Heart left ventricle (tissue), 16 donors: ENCODE results near the gene PRRT4. TPM values are rescaled to one million over a fixed set of nuclear protein-coding genes. Genes with fewer than 3 reads are reported as not detected.
A peak's percentile ranks its signal among the peaks of the same experiment; 100 is the strongest.

Source experiments
- ATAC-seq, 4 donors: fragments of 200-7000 bp; cut with Tn5 transposase; one replicate each; pipeline ENCODE4 v1.9.1; 2020 to 2022; ENCODE audit warnings: moderate library complexity in 4 of 4, mild to moderate bottlenecking in 3 of 4, moderate number of reproducible peaks in 1 of 4
- DNase-seq, 5 donors: peaks; one replicate each; pipeline ENCODE4 v3.0.0-alpha.2; 2020
- H3K27ac ChIP-seq, 12 donors: fragments of 200-600 bp; sonication (generic) in 4 of 12; one replicate each; pipeline versions ENCODE4 v1.5.0 to v1.8.0; 2016 to 2022; ENCODE audit warnings: mild to moderate bottlenecking in 2 of 12
- H3K27me3 ChIP-seq, 9 donors: fragments of 200-600 bp; sonication (generic) in 2 of 9; one replicate each; pipeline versions ENCODE4 v1.5.1 to v1.8.0; 2016 to 2022; ENCODE audit warnings: mild to moderate bottlenecking in 3 of 9
- H3K36me3 ChIP-seq, 9 donors: fragments of 200-600 bp; sonication (generic) in 2 of 9; one replicate each; pipeline versions ENCODE4 v1.5.0 to v1.8.0; 2018 to 2022; ENCODE audit warnings: mild to moderate bottlenecking in 2 of 9
- H3K4me1 ChIP-seq, 12 donors: fragments of 200-600 bp; sonication (generic) in 4 of 12; one replicate each; pipeline versions ENCODE4 v1.5.0 to v1.8.0; 2016 to 2022; ENCODE audit warnings: mild to moderate bottlenecking in 3 of 12
- H3K4me3 ChIP-seq, 12 donors: fragments of 200-600 bp; sonication (generic) in 4 of 12; one replicate each; pipeline versions ENCODE4 v1.5.0 to v1.8.0; 2017 to 2022; ENCODE audit warnings: mild to moderate bottlenecking in 9 of 12, moderate library complexity in 4 of 12
- H3K9me3 ChIP-seq, 12 donors: fragments of 200-600 bp; sonication (generic) in 4 of 12; one replicate each; pipeline versions ENCODE4 v1.5.0 to v1.8.0; 2016 to 2022; ENCODE audit warnings: mild to moderate bottlenecking in 1 of 12
- CTCF ChIP-seq, 12 donors: fragments of 200-600 bp; sonication (generic) in 4 of 12; IDR thresholded peaks; one replicate each; pipeline versions ENCODE4 v1.5.0 to v1.8.0; 2018 to 2022; ENCODE audit warnings: antibody characterized with exemption in 12 of 12, mild to moderate bottlenecking in 5 of 12
- POLR2A ChIP-seq, 2 donors: fragments of 450-650 bp; IDR thresholded peaks; one replicate each; pipeline ENCODE4 v1.6.1; 2017; ENCODE audit warnings: antibody characterized with exemption in 2 of 2, mild to moderate bottlenecking in 2 of 2, moderate library complexity in 2 of 2
- WGBS, 4 donors: extraction: QIAGEN DNeasy Blood & Tissue Kit in 2 of 4; methylation state at CpG; one replicate each; pipeline versions ENCODE4 v1.1.5 to v1.1.7; 2013 to 2018; 5-methylcytosine and 5-hydroxymethylcytosine counted together
- intact Hi-C, 10 donors: fragments of 100-400 bp; cut with DNase I; formaldehyde crosslinking; loops; one replicate each; pipeline versions ENCODE4 v1.11.1 to v1.14.2; 2022
- polyA plus RNA-seq, 2 donors: library from polyadenylated mRNA; stranded (reverse); fragments of 200-250 nt; gene quantifications; one replicate each; pipeline ENCODE4 v1.2.3, GENCODE V29; 2013
- total RNA-seq, 9 donors: library from RNA; depleted of rRNA in 2 of 9; stranded (reverse); fragments of >200 nt in 2 of 9; fragmentation: NEBNext Ultra II Directional in 3 of 9; extraction: Animal tissue kit (Norgen Biotek cat#: 25700) in 3 of 9; gene quantifications; one replicate each; pipeline versions ENCODE4 v1.1.0 to v1.2.4, GENCODE V29; 2016 to 2023
- donor health status: ischemic (EF 13 %, LVEDD 7.1; RV severe dilation, severe dysfunction).
- donor health status: healthy with polysubstance abuse.
- donor health status: DM: no; HTN: yes; CAD: no.
- donor health status: DM: no; HTN: no; CAD: no.
- donor health status: ischemic (EF 25% LVEDD 6.9; RV normal size, moderate dysfunction).
- donor health status: ischemic (EF 25% LVEDD 5.7; RV mildly dilated, moderate dysfunction).
- donor health status: healthy.
- donor health status: DM: yes; HTN: yes; CAD: no.
- donor health status: ischemic (EF 35%, LVEDD 5.7; RV mildly dilated, moderate dysfunction).
- donor health status: nonischemic (EF 11% LVEDD 7.7; RV severe dilation, severe dysfunction).
- donor health status: DM: yes; HTN: yes; CAD: no.
- donor health status: PGD.
- donor health status: ischemic (EF 29% LVEDD 5.4; RV normal size, mild dysfunction).
- donor health status: nonischemic (EF 23%, LVEDD 6.1; RV moderate dilation, normal function).

Gene PRRT4
- total and polyA plus RNA-seq, 11 donors = 0.31 to 3.1 (median 1.9) TPM

- peak overlapping the region in 2 of 12 donors; percentile 24 to 63 for H3K27ac ChIP-seq
- H3K36me3 ChIP-seq = peaks cover 0 to 38% (median 18%) of the 10 kb centered on the region in 9 donors
- H3K27me3 ChIP-seq = no peaks in the 10 kb centered on the region
- peaks cover 0 to 50% (median 38%) of the 10 kb centered on the region in 12 donors for H3K4me1 ChIP-seq
- 81 to 89% (median 86%) methylated on average over 9 of the region's 9 CpGs for WGBS, 4 donors
- H3K9me3 ChIP-seq = no peaks in the 10 kb centered on the region
- ATAC-seq (peak in 1 of 4 donors; percentile 26), DNase-seq (no peak)
- H3K4me3 ChIP-seq = peak overlapping the region in 6 of 12 donors; percentile 65 to 98 (median 82)
- intact Hi-C loops = loop anchor here in 2 of 10 donors (10.0 kb wide), 2 partner anchors 51 to 61 kb away; partner anchors contain the start of gene HILPDA (in 1 of the 2)
- no peak for TF ChIP-seq CTCF (IDR thresholded peaks at IDR 0.05)
- no peak for TF ChIP-seq POLR2A (IDR thresholded peaks at IDR 0.05)
Measured at GRCh38 chr7:128404143-128404681, 42.7 kb upstream of the PRRT4 start.

- Histone ChIP-seq H3K27me3 (no peaks in the 10 kb centered on the region), H3K4me3 (peak overlapping the region in 1 of 12 donors; percentile 98), H3K36me3 (peaks cover 0 to 43% (median 19%) of the 10 kb centered on the region in 9 donors), H3K4me1 (peaks cover 0 to 45% (median 33%) of the 10 kb centered on the region in 12 donors), H3K27ac (peak overlapping the region in 1 of 12 donors; percentile 5), H3K9me3 (no peaks in the 10 kb centered on the region)
- intact Hi-C loops = loop anchor here in 2 of 10 donors (10.0 kb wide), 2 partner anchors 51 to 61 kb away; partner anchors contain the start of gene HILPDA (in 1 of the 2)
- TF ChIP-seq POLR2A (IDR thresholded peaks at IDR 0.05) (no peak), CTCF (IDR thresholded peaks at IDR 0.05) (no peak)
- ATAC-seq (no peak), DNase-seq (no peak)
- 88 to 92% (median 91%) methylated on average over 5 of the region's 5 CpGs for WGBS, 4 donors
Measured at GRCh38 chr7:128403676-128404075, 42.2 kb upstream of the PRRT4 start.

- Histone ChIP-seq H3K4me1 (peaks cover 0 to 32% (median 21%) of the 10 kb centered on the region in 12 donors), H3K27ac (no peak overlapping the region), H3K9me3 (no peaks in the 10 kb centered on the region), H3K4me3 (no peak overlapping the region), H3K36me3 (peaks cover 0 to 56% (median 30%) of the 10 kb centered on the region in 9 donors), H3K27me3 (no peaks in the 10 kb centered on the region)
- 69 to 79% (median 76%) methylated on average over 2 of the region's 2 CpGs for WGBS, 4 donors
- TF ChIP-seq CTCF (IDR thresholded peaks at IDR 0.05) (no peak), POLR2A (IDR thresholded peaks at IDR 0.05) (no peak)
- intact Hi-C loops = loop anchor here in 2 of 10 donors (10.0 kb wide), 2 partner anchors 52 to 62 kb away; partner anchors contain the start of gene HILPDA (in 1 of the 2)
- ATAC-seq (no peak), DNase-seq (no peak)
Measured at GRCh38 chr7:128402356-128402755, 40.9 kb upstream of the PRRT4 start.

GRCh38 chr7:128400566-128400965 is 39.1 kb upstream of the PRRT4 start:
- Histone ChIP-seq H3K4me3 (no peak overlapping the region), H3K9me3 (no peaks in the 10 kb centered on the region), H3K36me3 (peaks cover 0 to 74% (median 47%) of the 10 kb centered on the region in 9 donors), H3K27me3 (no peaks in the 10 kb centered on the region), H3K27ac (no peak overlapping the region), H3K4me1 (peaks cover 0 to 20% (median 13%) of the 10 kb centered on the region in 12 donors)
- TF ChIP-seq POLR2A (IDR thresholded peaks at IDR 0.05) = no peak
- no peak for TF ChIP-seq CTCF (IDR thresholded peaks at IDR 0.05)
- no peak for ATAC-seq
- intact Hi-C loops = loop anchor here in 2 of 10 donors (10.0 kb wide), 2 partner anchors 54 to 64 kb away; partner anchors contain the start of gene HILPDA (in 1 of the 2)
- 79 to 92% (median 86%) methylated on average over 5 of the region's 5 CpGs for WGBS, 4 donors
- DNase-seq = no peak
